NT2/D1 (cell line): ENCODE data around the gene ADGRG3.

Source experiments
- YY1 ChIP-seq: IDR thresholded peaks from 2 replicates; pipeline ENCODE4 v1.6.1; 2011; ENCODE audit not compliant: insufficient read length, insufficient read depth
- ZNF274 ChIP-seq: IDR thresholded peaks from 2 replicates; pipeline ENCODE4 v1.6.1; 2011; ENCODE audit warnings: mild to moderate bottlenecking, low read depth, low read length

DNA sequence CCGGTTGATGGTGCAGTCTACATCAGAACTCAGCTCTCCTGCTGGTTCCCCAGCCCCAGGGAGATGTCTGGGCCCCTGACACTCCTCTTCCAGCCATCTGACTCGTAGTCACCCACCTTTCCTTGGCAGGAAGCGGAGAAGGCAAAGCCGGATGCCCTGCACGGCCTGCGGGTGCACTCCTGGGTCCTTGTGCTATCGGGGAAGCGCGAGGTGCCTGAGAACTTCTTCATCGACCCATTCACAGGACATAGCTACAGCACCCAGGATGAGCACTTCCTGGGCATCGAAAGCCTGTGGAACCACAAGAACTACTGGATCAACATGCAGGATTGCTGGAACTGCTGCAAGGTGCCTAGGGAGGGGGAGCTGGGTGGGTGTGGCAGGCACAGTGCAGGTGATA lies 39.2 kb downstream of the ADGRG3 start:
- TF ChIP-seq ZNF274 (no peak), YY1 (no peak)
